ENCODE results near the gene SP3. TPM values are rescaled to one million over a fixed set of nuclear protein-coding genes. Genes with fewer than 3 reads are reported as not detected.

SP3 gene
- total RNA-seq, 4 donors from 2014 or later, result 57.1 to 106 (median 86.3) TPM

GRCh38 chr2:173935305-173935704 is 29.9 kb downstream of the SP3 start:
- TF ChIP-seq POLR2A (IDR thresholded peaks at IDR 0.05) (no peak), CTCF (IDR thresholded peaks at IDR 0.05) (no peak)
- H3K27me3 ChIP-seq, result no peaks in the 10 kb centered on the region
- H3K27ac ChIP-seq, result no peak overlapping the region
- no peaks in the 10 kb centered on the region for H3K9me3 ChIP-seq
- H3K36me3 ChIP-seq, result peaks cover 0 to 19% (median 0%) of the 10 kb centered on the region in 3 donors
- no peak overlapping the region for H3K4me3 ChIP-seq
- no peak for DNase-seq
- H3K4me1 ChIP-seq, result peaks cover 0 to 35% (median 3%) of the 10 kb centered on the region in 4 donors

- H3K4me3 ChIP-seq, result no peak overlapping the region
- no peaks in the 10 kb centered on the region for H3K27me3 ChIP-seq
- TF ChIP-seq CTCF (IDR thresholded peaks at IDR 0.05), result no peak
- no peak for TF ChIP-seq POLR2A (IDR thresholded peaks at IDR 0.05)
- H3K4me1 ChIP-seq, result peaks cover 0 to 31% (median 3%) of the 10 kb centered on the region in 4 donors
- H3K36me3 ChIP-seq, result peaks cover 0 to 19% (median 0%) of the 10 kb centered on the region in 3 donors
- H3K9me3 ChIP-seq, result no peaks in the 10 kb centered on the region
- no peak for DNase-seq
- H3K27ac ChIP-seq, result no peak overlapping the region
Measured at GRCh38 chr2:173934895-173935294, 30.3 kb downstream of the SP3 start.

GRCh38 chr2:173931751-173932150 is 33.4 kb downstream of the SP3 start:
- Histone ChIP-seq H3K4me1 (peaks cover 0 to 13% (median 0%) of the 10 kb centered on the region in 4 donors), H3K27me3 (no peaks in the 10 kb centered on the region), H3K4me3 (no peak overlapping the region), H3K36me3 (peaks cover 0 to 19% (median 0%) of the 10 kb centered on the region in 3 donors), H3K27ac (no peak overlapping the region), H3K9me3 (no peaks in the 10 kb centered on the region)
- TF ChIP-seq POLR2A (IDR thresholded peaks at IDR 0.05) (no peak), CTCF (IDR thresholded peaks at IDR 0.05) (no peak)
- no peak for DNase-seq

- Histone ChIP-seq H3K36me3 (peaks cover 0 to 19% (median 0%) of the 10 kb centered on the region in 3 donors), H3K9me3 (no peaks in the 10 kb centered on the region), H3K4me3 (no peak overlapping the region), H3K4me1 (peaks cover 0 to 22% (median 0%) of the 10 kb centered on the region in 4 donors), H3K27ac (no peak overlapping the region), H3K27me3 (no peaks in the 10 kb centered on the region)
- no peak for DNase-seq
- TF ChIP-seq CTCF (IDR thresholded peaks at IDR 0.05) (no peak), POLR2A (IDR thresholded peaks at IDR 0.05) (no peak)
Measured at GRCh38 chr2:173929441-173929840, 35.7 kb downstream of the SP3 start.

GRCh38 chr2:173926875-173927274 is 38.3 kb downstream of the SP3 start:
- TF ChIP-seq POLR2A (IDR thresholded peaks at IDR 0.05) (no peak), CTCF (IDR thresholded peaks at IDR 0.05) (no peak)
- no peak for DNase-seq
- no peaks in the 10 kb centered on the region for H3K27me3 ChIP-seq
- no peaks in the 10 kb centered on the region for H3K9me3 ChIP-seq
- no peak overlapping the region for H3K4me3 ChIP-seq
- H3K36me3 ChIP-seq, result peaks cover 0 to 8% (median 0%) of the 10 kb centered on the region in 3 donors
- H3K4me1 ChIP-seq, result peaks cover 0 to 23% (median 0%) of the 10 kb centered on the region in 4 donors
- no peak overlapping the region for H3K27ac ChIP-seq

- Histone ChIP-seq H3K4me3 (no peak overlapping the region), H3K27ac (no peak overlapping the region), H3K27me3 (no peaks in the 10 kb centered on the region), H3K36me3 (no peaks in the 10 kb centered on the region), H3K9me3 (no peaks in the 10 kb centered on the region), H3K4me1 (peaks cover 0 to 18% (median 0%) of the 10 kb centered on the region in 4 donors)
- TF ChIP-seq POLR2A (IDR thresholded peaks at IDR 0.05) (no peak), CTCF (IDR thresholded peaks at IDR 0.05) (no peak)
- no peak for DNase-seq
Measured at GRCh38 chr2:173924285-173924684, 40.9 kb downstream of the SP3 start.
